GM12801 (cell line): ENCODE data around the gene ZNF845.

Source experiments
- CTCF ChIP-seq: IDR thresholded peaks from one replicate; pipeline ENCODE4 v1.5.1; 2011; ENCODE audit warnings: control low read depth; ENCODE audit not compliant: insufficient read length; ENCODE audit errors: extremely low read depth

The ZNF845 gene

DNA sequence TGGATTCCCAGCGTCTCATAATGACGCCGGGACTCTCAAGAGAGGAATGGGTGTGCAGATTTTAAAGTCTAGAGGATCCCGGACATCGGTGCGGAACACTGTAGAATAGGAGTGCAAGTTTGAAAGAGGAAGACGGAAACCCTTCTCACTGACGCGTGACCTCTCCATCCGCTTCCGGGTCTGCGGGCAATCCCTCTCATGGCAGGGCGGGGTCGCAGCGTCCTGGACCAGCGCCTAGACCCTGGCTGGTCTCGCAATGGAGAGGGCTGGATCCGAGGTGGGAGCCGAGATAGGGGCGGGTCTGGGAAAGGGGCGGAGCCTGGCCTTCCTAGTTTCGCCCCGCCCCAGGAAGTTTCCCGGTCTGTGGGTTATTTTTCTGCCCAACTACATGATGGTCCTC, 4.6 kb upstream of the ZNF845 start:
- no peak for TF ChIP-seq CTCF

DNA sequence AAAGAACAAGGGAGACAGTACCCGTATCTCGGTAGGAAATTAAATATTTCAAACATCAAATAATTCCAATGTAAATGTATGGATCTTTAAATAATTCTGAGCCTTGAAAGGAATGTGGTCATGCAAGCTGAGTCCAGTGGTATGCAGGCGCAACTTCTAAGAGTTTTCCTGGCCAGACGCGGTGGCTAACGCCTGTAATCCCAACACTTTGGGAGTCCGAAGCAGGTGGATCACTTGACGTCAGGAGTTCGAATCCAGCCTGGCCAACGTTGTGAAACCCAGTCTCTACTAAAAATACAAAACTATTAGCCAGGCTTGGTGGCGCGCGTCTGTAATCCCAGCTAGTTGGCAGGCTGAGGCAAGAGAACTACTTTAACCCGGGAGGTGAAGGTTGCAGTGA, 1.1 kb upstream of the ZNF845 start:
- TF ChIP-seq CTCF, result no peak

DNA sequence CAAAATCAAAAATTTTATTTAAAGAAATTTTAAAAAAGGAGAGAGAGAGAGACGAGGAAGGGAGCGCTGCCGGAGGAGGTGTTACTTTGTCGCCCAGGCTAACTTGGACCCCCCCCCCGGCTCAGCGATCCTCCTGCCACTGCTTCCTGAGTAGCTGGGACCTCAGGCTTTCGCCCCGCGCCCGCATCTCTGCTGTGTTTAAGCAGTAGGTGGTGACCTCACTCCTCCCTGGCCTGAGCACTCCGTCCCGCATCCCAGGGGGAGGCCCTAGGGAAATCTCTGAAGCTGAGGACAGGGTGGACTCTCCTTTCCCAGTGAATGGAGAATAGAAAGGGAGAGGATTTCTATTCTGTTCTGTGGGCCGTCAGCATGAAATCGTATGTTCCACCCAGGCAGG, 485 bp upstream of the ZNF845 start:
- TF ChIP-seq CTCF, result no peak

DNA sequence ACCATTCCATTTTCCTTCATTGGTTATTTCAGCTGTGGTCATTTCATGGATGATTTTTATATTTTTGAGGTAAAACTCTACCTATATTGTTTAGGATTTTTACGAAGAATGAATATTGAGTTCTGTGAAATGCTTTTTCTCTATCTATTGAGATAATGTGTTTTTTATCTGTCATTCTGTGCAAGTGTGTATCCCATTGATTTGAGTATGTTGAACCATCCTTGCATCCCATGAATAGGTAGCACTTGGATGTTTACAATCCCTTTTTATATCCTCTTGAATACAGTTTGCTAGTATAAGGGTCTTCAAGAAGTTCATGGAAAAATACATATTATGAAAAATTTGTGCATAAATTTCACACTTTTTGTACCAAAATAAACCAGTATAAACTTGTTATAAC, 22.2 kb downstream of the ZNF845 start:
- no peak for TF ChIP-seq CTCF

DNA sequence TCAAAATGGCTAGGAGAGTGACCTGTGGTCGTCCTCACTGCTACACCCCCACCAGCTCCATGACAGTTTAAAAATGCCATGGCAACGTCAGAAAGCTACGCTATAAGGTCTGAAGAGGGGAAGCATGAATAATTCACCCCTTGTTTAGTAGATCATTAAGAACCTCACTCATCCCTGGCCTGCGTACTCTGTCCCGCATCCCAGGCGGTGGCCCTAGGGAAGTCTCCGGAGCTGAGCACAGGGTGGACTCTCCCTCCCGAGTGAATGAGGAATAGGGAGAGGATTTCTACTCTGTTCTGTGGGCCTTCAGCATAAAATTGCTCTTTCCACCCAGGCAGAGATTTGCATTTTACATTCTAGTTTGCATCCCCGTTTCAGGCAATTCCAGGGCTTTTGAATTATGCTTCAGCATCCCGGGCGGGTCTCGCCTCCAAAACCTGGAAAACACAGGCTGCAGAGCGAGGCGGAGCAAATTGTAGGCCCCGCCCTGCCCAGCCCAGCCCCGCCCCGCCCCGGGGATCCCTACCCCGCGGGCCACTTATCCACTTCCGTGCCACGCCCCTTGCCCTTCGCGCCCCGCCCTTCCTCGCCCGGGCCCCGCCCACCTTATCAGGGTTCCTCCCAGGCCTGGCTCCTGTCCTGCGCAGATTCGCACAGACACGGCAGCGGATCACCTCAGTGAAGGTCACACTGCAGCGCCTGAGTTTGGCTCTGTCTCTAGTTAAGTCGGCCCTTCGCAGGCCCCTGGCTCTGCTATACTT, 24.5 kb downstream of the ZNF845 start:
- no peak for TF ChIP-seq CTCF

GRCh38 chr19:53365134-53365898, 31.8 kb downstream of the ZNF845 start, which contains the start of gene ZNF525:
ZNF525 (plus strand) TSS chr19:53365705; CDS start chr19:53372282, 6,577 bp downstream.
- no peak for TF ChIP-seq CTCF

DNA sequence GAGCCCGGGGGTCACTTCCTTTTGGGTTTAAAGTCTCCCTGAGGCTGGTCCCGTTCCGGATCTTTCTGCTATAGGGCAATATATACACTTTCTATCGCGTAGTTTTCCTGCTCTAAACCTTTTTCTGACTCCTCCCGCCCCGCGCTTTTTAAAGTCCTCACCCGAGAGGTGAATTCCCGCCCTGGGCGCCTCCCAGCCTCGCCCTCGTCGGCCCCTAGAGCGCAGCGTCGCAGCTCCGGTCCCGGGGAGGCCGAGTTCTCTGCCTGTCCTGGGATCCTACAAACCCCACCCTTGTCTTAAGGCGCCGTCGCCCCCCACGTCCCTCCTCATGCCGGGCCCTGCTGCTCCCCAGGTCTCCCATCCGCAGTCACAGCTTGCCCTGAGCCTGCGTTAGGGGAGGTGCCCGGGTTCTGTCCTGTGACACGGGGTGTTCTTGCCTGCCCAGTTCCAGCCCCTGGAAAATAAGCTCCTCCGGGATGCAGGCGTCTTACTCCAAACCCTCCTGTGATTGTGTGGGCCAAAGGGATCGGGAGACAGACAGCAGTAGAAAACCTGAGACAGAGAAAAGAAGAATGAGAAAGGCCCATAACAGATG, 32.4 kb downstream of the ZNF845 start:
- TF ChIP-seq CTCF, result no peak
